Kidney glomerular epithelial cell (primary cell): ENCODE data around the gene CACNA1D.

Experiments
- DNase-seq: peaks from one replicate; lab custom pipeline; 2025; lab: John Stamatoyannopoulos, UW

Gene CACNA1D

DNA sequence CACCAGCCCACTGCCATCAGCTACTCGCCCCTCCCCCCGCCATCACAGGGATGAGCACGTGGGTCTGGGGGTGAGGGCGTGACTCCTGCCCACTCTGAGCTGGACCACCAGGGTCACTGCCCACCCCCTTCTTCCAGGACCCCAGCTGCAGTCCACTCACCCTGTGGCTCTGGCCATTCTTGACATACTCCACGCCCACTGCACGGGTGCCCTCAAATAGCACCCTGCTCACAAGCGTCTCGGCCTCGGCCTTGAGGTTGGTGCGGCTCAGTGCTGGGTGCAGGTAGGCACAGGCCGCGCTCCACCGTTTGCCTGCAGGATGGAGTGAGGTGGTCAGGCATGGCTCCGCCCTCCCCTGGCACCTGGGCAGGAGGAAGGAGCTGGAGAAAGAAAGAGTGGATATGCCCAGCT lies 327.9 kb downstream of the CACNA1D start:
- no peak for DNase-seq

DNA sequence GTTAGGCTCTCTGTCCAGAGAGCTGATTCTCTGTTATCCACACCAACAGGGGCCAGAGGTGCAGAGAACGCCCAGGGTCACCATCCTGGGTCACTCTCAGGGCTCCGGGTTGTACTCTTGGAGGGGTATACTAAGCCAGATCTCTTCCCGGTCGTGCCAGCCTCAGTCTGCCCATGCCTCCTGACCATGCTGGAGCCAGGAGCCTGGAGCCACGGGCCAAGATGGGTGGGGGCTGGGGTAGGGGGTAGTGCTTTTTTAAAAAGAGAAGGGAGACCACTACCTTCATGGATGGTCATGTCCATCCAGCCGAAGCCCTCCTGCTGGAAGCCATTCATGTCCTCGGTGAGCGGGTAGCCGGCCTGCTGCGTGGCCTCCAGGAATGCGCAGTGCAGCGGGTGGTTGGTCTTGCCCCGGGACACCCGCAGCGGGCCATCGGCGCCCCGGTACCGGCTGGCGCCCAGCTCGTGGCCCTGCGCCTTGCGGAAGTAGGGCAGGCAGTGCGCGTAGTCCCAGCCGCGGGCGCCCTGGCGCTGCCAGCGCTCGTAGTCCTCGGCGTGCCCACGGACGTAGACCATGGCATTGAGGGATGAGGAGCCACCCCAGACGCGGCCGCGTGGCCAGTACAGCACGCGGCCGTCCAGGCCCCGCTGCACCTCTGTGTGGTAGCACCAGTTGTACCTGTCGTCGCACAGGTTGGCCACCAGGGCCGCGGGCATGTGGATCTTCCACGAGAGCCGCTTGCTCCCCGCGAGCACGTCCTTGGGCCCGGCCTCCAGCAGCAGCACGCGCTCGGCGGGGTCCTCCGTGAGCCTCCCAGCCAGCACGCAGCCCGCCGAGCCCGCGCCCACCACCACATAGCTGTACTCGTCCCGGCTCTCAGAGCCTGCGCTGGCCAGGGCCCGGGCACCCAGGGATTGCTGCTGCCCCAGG lies 328.9 kb downstream of the CACNA1D start:
- DNase-seq = no peak

DNA sequence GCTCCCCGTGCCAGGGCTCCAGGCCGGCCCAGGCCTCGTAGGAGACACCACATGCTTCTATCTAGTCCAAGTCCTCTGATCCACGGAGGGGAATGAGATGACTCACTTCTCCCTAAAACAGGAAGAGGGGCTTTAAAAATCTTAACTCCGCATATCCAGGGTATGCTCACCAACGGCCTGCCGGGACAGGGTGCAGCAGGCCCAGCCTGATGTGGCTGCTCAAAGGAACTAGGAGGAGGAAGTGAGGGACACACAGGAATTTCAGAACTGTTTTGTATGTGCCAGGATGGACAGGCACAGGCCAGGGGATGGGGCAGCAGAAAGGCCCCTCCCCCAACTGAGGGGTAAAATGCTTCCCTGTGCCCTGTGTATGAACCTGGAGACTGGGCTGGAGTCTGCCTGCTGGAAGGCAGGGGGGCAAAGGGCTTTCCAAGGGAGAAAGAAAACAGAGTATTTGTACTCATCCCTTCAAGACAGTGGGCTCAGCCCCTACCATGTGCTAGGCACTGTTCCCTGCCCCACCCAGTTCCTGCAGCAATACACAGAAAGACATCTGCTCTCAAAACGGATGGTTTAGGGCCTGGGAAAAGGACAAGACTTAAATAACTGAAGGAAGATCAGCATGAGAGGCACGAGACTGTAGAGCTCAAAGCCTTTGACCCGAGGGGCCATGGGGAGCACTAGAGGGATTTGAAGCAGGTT lies 329.7 kb downstream of the CACNA1D start:
- DNase-seq = no peak

DNA sequence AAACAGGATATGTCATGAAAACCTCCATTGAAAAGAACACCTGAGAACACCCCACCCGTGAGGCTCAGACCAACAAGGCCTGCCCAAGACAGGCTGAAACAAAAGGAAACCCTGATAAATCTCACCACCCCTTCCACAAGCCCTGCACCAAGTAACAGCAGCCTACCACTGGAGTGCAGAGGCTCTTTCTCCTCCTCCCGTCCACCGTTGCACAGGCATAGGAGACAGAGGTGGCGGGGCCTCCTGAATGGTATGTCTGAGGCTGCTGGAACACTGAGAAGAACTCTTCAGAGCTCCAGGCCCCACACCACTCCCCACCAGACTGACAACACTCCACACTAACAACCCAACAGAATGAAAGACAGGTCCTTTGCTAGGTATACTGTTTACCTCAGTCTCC lies 330.4 kb downstream of the CACNA1D start:
- no peak for DNase-seq

DNA sequence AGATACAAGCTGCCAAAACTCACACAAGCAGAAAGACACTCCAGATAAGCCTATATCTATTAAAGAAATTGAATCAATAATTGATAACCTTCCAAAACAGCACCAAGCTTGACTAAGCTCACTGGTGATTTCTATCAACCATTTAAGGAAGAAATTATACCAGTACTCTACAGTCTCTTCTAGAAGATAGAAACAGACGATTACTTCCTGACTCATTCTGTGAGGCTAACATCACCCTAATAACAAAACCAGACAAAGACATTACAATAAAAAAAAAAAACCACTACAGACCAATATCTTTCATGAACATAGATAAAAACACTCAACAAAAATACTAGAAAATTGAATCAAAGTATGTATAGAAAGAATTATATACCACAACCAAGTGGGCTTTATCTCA lies 331.6 kb downstream of the CACNA1D start:
- DNase-seq = no peak

- no peak for DNase-seq
Observed at GRCh38 chr3:53828581-53828980, 334.2 kb downstream of the CACNA1D start.

DNA sequence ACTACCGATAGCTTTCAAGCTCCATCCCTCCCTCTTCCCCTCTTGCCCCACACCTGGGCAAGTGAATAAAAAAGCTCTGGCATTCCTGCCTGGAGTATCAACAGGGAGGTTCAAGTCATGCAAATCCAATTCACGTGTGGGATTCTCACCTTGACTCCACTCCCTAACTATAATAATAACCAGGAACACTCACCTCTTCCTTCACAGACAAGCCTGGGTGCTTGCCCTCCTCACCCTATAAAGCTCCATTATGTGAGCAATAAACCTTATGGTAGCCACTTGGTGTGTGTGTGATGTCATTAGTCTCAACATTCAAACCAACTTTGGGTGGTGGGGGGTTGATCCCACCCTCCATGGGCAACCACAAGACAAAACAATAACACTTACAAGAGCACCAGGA lies 335.2 kb downstream of the CACNA1D start:
- DNase-seq = no peak

DNA sequence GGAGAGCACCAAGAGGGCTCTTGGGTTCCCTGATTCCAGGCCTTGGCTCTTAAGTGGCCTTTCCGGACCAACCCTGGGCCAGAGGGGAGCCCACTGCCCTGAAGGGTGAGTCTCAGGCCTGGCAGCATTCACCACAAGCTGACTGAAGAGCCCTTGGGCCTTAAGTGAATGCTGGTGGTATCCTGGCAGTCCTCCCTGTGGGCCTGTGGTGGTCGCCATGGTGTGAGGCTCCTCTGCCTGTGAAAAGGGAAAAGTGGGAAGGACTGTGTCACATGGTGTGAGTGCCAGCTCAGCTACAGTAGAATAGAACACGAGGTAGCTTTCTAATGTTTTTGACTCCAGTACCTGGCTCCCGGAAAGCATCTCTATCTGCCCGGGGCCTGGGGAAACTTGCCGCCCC lies 336.5 kb downstream of the CACNA1D start:
- DNase-seq = no peak

- no peak for DNase-seq
Observed at GRCh38 chr3:53833053-53833645, 338.7 kb downstream of the CACNA1D start.

DNA sequence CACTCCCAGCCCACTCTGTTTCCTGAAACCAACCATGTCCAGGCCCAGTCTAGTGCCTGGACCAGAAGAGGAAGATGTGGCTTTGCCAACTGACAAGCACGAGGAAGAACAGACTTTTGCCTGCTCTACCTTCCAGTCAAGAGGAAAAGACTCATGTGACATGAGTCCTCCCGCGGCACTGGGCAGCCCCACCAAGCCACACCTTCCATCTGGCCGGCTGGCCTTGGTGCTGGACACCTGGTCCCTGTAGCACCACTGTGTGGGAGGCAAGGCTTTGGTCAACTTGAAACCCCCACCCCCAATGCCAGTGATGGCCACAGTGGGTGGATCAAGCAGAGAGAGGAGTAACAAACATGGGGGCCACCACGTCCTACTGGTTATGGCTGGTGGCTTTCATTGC lies 339.3 kb downstream of the CACNA1D start:
- no peak for DNase-seq

DNA sequence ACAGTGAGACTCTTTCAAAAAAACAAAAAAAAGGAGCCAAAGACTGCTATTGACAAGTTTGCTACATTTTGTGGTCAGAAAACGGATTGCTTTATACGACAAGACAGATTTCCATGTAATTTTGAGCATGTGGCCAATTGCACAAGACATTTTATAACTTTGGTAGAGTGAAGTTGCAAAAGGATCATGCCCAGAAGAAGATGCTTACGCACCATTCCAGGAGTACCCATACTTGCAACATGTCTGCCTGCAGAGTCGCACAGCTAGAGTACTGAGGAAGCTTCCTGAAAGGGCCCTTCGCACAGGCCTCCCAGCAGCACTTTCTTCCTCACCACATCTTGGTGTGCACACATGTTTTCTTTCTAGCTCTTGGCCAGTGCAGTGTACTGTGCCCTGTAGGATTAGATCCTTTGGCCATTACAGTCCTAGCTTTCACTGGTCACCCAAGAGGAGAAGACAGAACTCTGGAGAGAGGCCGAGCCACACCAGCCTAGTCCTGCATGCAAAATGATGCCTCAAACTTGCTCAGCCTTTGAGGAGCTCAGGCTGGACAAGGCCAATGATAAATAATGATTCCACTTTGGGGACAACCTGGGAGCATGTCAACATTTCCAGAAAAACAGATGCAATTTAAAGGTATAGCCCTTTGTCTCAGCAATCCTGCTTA lies 340.2 kb downstream of the CACNA1D start:
- no peak for DNase-seq

DNA sequence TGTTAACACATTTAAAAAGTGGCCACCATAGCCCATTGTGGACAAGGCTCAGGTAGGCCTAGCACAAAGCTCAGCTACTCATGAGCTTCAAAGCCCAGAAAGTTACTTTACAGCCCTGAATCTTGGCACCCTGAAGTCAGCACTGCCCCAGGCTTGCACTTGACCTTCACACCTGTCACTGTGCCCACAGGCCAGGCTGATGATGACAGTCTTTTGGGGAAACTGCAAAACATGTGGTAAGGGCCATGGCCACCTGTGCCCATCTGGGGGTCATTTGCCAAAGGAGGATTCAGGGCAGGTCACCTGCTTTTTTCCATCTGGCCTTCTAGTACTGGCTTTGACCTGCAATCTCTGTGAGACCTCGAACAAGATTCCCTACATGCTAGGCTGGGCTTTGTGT lies 340.8 kb downstream of the CACNA1D start:
- no peak for DNase-seq

DNA sequence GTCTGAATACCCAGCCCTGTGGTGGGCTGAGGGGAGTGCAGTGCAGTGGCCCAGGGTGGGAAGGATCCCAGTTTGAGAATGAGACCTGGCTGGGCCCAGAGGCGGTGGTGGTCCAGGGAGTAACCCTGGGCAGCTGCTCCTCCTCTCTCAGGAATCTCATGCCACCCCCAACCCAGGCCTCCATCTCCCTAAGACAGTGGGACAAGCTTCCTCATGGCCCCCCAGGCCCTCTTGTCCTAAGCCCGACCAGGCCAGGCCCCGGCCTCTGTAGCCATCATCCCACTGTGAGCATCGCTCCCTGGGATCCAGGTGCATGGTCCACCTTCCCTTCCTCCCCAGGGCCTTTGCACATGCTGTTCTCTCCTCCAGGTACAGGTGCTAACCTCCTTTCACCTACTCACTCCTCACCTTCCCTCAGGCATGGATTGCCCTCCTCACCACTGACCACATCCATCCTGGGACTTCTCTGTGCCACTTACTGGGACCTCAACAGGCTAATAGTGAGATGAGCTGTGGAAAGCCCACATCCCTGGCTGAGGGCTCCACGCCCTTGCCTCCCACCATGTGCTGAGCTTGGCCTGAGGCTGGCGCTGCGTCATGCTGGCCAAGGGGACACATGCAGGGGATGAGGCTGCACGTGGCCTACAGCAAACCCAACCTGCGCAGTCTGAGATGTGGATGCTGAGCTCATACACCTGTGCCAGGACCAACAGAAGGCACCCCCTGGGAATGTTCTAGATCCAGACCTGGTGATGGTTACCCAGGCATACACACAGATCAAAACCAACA lies 341.9 kb downstream of the CACNA1D start:
- DNase-seq = no peak

- DNase-seq = no peak
Observed at GRCh38 chr3:53837331-53837730, 342.9 kb downstream of the CACNA1D start.

- no peak for DNase-seq
Observed at GRCh38 chr3:53841296-53841695, 346.9 kb downstream of the CACNA1D start.

- DNase-seq = peak; percentile 57
Observed at GRCh38 chr3:53842436-53843194, 348.2 kb downstream of the CACNA1D start.

DNA sequence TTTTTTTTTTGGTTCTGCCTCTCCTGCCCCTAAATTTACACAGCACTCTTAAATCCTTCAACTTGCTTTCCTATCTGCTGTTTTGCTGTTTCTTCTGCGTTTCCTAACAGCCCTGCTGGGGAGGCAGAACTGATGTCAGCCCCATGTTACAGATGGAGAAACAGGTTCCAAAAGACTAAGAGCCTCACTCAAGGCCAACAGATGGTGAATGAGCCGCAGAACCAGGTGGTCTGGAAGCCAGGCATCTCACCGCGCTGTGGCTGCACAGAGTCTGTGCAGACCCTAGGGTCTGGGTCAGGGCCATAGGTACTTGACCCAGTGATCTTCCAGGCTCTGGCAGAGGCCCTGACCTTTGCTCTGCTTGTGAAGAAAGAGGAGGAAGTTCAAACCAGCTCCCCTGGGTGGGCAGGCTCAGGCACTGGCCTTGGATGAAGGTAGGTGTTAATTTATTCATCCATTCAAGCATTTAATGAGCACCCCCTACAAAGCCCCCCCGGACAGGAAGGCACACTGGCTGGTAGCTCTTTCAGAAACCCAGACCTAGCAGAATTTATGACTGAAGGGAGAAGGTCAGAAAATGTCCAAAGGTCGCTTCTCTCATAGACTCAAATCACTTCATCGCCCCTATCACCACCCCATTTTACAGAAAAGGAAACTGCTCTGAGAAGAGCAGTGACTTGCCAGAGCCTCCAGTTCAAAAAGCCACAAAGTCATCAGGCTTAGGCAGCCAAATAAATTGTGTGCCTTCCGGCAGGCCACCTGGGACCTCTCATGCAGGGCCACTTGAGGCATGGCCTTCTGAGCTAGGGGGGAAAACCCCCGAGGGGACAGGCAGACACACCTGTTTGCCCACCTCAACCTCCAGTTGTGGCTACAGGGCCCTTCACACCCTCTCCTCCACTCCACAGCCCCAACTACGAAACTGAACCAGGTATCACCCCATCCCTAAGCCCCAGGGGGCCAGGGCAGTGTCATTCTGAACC lies 349.1 kb downstream of the CACNA1D start:
- no peak for DNase-seq

DNA sequence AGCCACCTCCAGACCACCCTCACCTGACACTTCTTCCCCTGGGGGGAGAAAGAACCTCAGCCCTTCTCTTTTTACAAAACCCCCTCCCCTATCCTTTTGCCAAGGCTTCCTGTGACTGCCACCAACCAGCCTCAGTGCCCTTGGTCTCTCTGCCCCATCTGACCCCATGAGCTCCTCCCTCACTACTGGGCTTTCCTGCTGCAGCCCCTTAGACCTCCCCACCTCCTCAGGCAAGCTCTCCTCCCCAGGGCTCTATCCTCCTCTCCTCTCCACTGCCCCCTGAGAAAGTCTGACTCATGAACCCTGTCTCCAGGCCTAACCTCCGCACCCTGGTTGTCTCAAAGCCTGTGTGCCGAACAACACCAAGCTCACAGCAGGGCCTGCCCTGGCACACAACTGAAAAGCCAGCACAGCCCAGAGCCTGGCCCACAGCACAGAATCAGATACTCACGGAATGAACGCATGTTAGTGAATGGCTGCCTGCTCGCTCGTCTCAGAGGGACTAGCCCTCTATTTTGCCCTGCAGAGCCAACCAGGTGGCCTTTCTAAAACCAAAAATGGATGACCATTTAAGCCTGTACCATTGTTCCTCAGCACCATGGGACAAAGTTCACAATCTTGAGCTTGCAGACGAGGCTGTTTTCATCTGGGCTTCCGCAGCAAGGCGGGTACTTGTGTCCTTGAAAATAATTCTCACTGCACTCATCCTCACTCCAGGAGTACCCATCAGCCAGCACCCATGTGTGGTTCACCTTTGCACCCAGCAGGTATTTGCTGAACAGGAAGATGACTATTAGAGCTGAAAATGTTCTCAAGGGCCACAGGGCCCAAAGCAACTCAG lies 350.1 kb downstream of the CACNA1D start:
- DNase-seq = no peak
